ENCODE measurements around the gene MERTK. TPM values are rescaled to one million over a fixed set of nuclear protein-coding genes. Genes with fewer than 3 reads are reported as not detected.

The MERTK gene
- total RNA-seq, 5 donors from 2014 or later (not counting 1 experiment from before 2014, with no cell fraction given) = 0.12 to 0.73 (median 0.33) TPM

GRCh38 chr2:111975819-111976218 lies 77.4 kb downstream of the MERTK start:
- Mint-ChIP-seq H3K27ac (no peak overlapping the region), H3K4me3 (no peak overlapping the region), H3K36me3 (peaks cover 12% of the 10 kb centered on the region), H3K4me1 (peaks cover 0 to 6% (median 2%) of the 10 kb centered on the region in 3 donors), H3K27me3 (peaks cover 4 to 8% of the 10 kb centered on the region in 2 donors), H3K9me3 (peaks cover 7 to 21% (median 10%) of the 10 kb centered on the region in 3 donors)
- H3K4me1 ChIP-seq (ENCODE audit: control insufficient read depth in 1 of 2, extremely low read depth in 1 of 2, insufficient read depth in 2 of 2, low read length in 2 of 2) = no peaks in the 10 kb centered on the region
- no peak overlapping the region for H3K27ac ChIP-seq (ENCODE audit: low read length)
- DNase-seq (no peak), ATAC-seq (replicated peaks in 1 of 4) (no peak)
- peaks cover 0 to 15% of the 10 kb centered on the region in 2 experiments for H3K27me3 ChIP-seq (replicated peaks in 1 of 2; ENCODE audit: control insufficient read depth in 2 of 2, extremely low read depth in 1 of 2, insufficient read depth in 2 of 2, low read length in 1 of 2)
- ChIA-PET POLR2A (no interaction called here), CTCF (no interaction called here)
- H3K9me3 ChIP-seq = no peaks in the 10 kb centered on the region
- no peaks in the 10 kb centered on the region for H3K36me3 ChIP-seq (ENCODE audit: control insufficient read depth in 2 of 2, extremely low read depth in 1 of 2, insufficient read depth in 1 of 2, low read length in 1 of 2)
- no peak overlapping the region for H3K4me3 ChIP-seq (ENCODE audit: control insufficient read depth in 1 of 2, extremely low read depth in 1 of 2, low read length in 1 of 2)
- 94% methylated on average over 3 of the region's 6 CpGs for WGBS (ENCODE audit: insufficient coverage)

DNA sequence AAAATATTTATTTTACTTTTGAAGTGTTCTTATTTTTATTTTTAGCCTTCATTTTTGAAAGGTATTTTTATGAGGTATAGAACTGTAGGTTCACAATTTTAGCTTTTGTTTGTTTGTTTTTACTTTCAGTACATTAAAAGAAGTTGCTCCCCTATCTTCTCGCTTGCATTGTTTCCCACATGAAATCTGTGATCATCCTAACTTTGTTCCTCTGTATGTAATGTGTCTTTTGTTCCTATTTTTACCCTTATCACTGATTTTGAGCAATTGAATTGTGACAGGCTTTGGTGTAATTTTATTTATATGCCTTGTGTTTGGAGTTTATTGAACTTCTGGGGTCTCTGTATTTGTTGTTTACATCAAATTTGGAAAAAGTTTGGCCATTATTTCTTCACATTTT lies 78.8 kb downstream of the MERTK start:
- H3K36me3 Mint-ChIP-seq = peaks cover 12% of the 10 kb centered on the region
- H3K4me1 Mint-ChIP-seq = peaks cover under 1 to 4% (median 2%) of the 10 kb centered on the region in 3 donors
- ATAC-seq (replicated peaks in 1 of 4) = no peak
- no peak overlapping the region for H3K27ac Mint-ChIP-seq
- CTCF ChIA-PET = interaction anchor here in 1 of 2 donors (0.5 kb wide), 1 partner anchor 1223 kb away, joined by 3 read pairs; no protein-coding TSS in a partner anchor
- H3K4me3 Mint-ChIP-seq = no peak overlapping the region
- peaks cover 4 to 8% of the 10 kb centered on the region in 2 donors for H3K27me3 Mint-ChIP-seq
- Histone ChIP-seq H3K27me3 (replicated peaks in 1 of 2; ENCODE audit: control insufficient read depth in 2 of 2, extremely low read depth in 1 of 2, insufficient read depth in 2 of 2, low read length in 1 of 2) (peaks cover 0 to 10% of the 10 kb centered on the region in 2 experiments), H3K27ac (ENCODE audit: low read length) (no peak overlapping the region), H3K9me3 (no peaks in the 10 kb centered on the region), H3K4me3 (ENCODE audit: control insufficient read depth in 1 of 2, extremely low read depth in 1 of 2, low read length in 1 of 2) (no peak overlapping the region), H3K36me3 (ENCODE audit: control insufficient read depth in 2 of 2, extremely low read depth in 1 of 2, insufficient read depth in 1 of 2, low read length in 1 of 2) (no peaks in the 10 kb centered on the region), H3K4me1 (ENCODE audit: control insufficient read depth in 1 of 2, extremely low read depth in 1 of 2, insufficient read depth in 2 of 2, low read length in 2 of 2) (no peaks in the 10 kb centered on the region)
- no CpG with 5 or more reads among the region's 1 CpG for WGBS (ENCODE audit: insufficient coverage)
- DNase-seq = no peak
- POLR2A ChIA-PET = no interaction called here
- peaks cover 7 to 21% (median 10%) of the 10 kb centered on the region in 3 donors for H3K9me3 Mint-ChIP-seq

DNA sequence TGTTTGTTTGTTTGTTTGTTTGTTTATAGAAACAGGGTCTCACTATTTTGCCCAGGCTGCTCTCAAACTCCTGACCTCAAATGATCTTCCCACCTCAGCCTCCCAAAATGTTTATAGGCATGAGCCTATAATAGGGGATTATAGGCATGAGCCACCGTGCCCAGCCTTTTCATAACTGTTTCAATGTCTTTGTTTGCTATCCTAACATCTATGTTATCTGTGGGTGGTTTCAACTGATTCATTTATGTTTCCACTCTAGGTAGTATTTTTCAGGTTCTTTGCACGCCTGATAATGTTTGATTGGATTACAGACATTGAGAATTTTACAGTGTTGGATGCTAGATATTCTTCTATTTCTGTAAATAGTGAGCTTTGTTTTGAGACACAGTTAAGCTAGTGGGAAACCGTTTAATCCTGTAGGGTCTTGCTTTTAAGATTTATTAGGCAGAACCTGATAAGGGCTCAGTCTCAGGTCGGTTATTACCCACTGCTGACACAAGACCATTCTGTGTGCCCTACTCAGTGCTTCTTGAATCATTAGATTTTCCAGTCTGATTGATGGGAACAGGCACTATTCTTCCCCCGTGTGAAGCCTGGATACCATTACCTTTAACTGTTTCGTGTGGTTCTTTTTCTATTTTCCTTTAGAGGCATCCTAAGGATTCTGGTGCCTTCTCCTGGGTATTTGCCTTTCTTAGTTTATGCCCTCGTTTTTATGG lies 80.2 kb downstream of the MERTK start:
- DNase-seq = no peak
- H3K36me3 Mint-ChIP-seq = peaks cover 12% of the 10 kb centered on the region
- Histone ChIP-seq H3K27ac (ENCODE audit: low read length) (no peak overlapping the region), H3K27me3 (replicated peaks in 1 of 2; ENCODE audit: control insufficient read depth in 2 of 2, extremely low read depth in 1 of 2, insufficient read depth in 2 of 2, low read length in 1 of 2) (peaks cover 0 to 9% of the 10 kb centered on the region in 2 experiments), H3K36me3 (ENCODE audit: control insufficient read depth in 2 of 2, extremely low read depth in 1 of 2, insufficient read depth in 1 of 2, low read length in 1 of 2) (no peaks in the 10 kb centered on the region), H3K4me1 (ENCODE audit: control insufficient read depth in 1 of 2, extremely low read depth in 1 of 2, insufficient read depth in 2 of 2, low read length in 2 of 2) (no peaks in the 10 kb centered on the region), H3K4me3 (ENCODE audit: control insufficient read depth in 1 of 2, extremely low read depth in 1 of 2, low read length in 1 of 2) (no peak overlapping the region), H3K9me3 (no peaks in the 10 kb centered on the region)
- ATAC-seq (replicated peaks in 1 of 4) = no peak
- peaks cover under 1 to 5% of the 10 kb centered on the region in 2 donors for H3K27me3 Mint-ChIP-seq
- H3K27ac Mint-ChIP-seq = no peak overlapping the region
- peaks cover 7 to 21% (median 10%) of the 10 kb centered on the region in 3 donors for H3K9me3 Mint-ChIP-seq
- ChIA-PET POLR2A (no interaction called here), CTCF (no interaction called here)
- peaks cover 0 to 10% (median 2%) of the 10 kb centered on the region in 3 donors for H3K4me1 Mint-ChIP-seq
- no peak overlapping the region for H3K4me3 Mint-ChIP-seq
- WGBS (ENCODE audit: insufficient coverage) = 93% methylated on average over 3 of the region's 7 CpGs

DNA sequence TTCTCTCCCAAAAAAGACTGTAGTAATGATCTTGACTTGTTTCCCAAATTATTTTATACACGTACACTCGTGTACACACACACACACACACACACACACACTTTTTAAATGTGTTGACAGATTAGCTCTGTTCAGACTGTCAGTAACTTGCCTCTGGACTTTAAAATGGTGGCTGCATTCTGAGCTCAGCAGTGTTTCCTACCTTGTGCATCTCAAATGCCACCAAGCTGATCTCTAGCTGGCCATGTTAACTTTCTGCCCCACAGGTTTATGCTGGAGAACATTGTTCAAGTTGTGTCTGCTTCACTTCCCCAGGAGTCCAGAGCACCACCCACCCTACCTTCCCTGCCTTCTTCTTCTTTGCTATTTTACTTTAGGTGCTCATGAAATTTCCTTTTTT lies 83.3 kb downstream of the MERTK start:
- H3K27me3 Mint-ChIP-seq = peaks cover 0 to 5% of the 10 kb centered on the region in 2 donors
- H3K4me1 Mint-ChIP-seq = peaks cover 0 to 10% (median 2%) of the 10 kb centered on the region in 3 donors
- no peak overlapping the region for H3K4me3 Mint-ChIP-seq
- Histone ChIP-seq H3K27ac (ENCODE audit: low read length) (no peak overlapping the region), H3K4me1 (ENCODE audit: control insufficient read depth in 1 of 2, extremely low read depth in 1 of 2, insufficient read depth in 2 of 2, low read length in 2 of 2) (no peaks in the 10 kb centered on the region), H3K27me3 (replicated peaks in 1 of 2; ENCODE audit: control insufficient read depth in 2 of 2, extremely low read depth in 1 of 2, insufficient read depth in 2 of 2, low read length in 1 of 2) (peaks cover 0 to 7% of the 10 kb centered on the region in 2 experiments), H3K36me3 (ENCODE audit: control insufficient read depth in 2 of 2, extremely low read depth in 1 of 2, insufficient read depth in 1 of 2, low read length in 1 of 2) (no peaks in the 10 kb centered on the region), H3K9me3 (no peaks in the 10 kb centered on the region), H3K4me3 (ENCODE audit: control insufficient read depth in 1 of 2, extremely low read depth in 1 of 2, low read length in 1 of 2) (no peak overlapping the region)
- CTCF ChIA-PET = no interaction called here
- WGBS (ENCODE audit: insufficient coverage) = 100% methylated on average over 2 of the region's 2 CpGs
- POLR2A ChIA-PET = no interaction called here
- DNase-seq (no peak), ATAC-seq (replicated peaks in 1 of 4) (no peak)
- peaks cover 12% of the 10 kb centered on the region for H3K36me3 Mint-ChIP-seq
- peaks cover 7 to 17% (median 8%) of the 10 kb centered on the region in 3 donors for H3K9me3 Mint-ChIP-seq
- no peak overlapping the region for H3K27ac Mint-ChIP-seq

- H3K27me3 ChIP-seq (replicated peaks in 1 of 2; ENCODE audit: control insufficient read depth in 2 of 2, extremely low read depth in 1 of 2, insufficient read depth in 2 of 2, low read length in 1 of 2) = peaks cover 0 to 7% of the 10 kb centered on the region in 2 experiments
- 38% methylated on average over 3 of the region's 5 CpGs for WGBS (ENCODE audit: insufficient coverage)
- peaks cover 0 to 10% (median 2%) of the 10 kb centered on the region in 3 donors for H3K4me1 Mint-ChIP-seq
- no peak overlapping the region for H3K27ac Mint-ChIP-seq
- peaks cover 1% of the 10 kb centered on the region for H3K36me3 Mint-ChIP-seq
- no peaks in the 10 kb centered on the region for H3K4me1 ChIP-seq (ENCODE audit: control insufficient read depth in 1 of 2, extremely low read depth in 1 of 2, insufficient read depth in 2 of 2, low read length in 2 of 2)
- no peak overlapping the region for H3K27ac ChIP-seq (ENCODE audit: low read length)
- H3K36me3 ChIP-seq (ENCODE audit: control insufficient read depth in 2 of 2, extremely low read depth in 1 of 2, insufficient read depth in 1 of 2, low read length in 1 of 2) = no peaks in the 10 kb centered on the region
- H3K4me3 ChIP-seq (ENCODE audit: control insufficient read depth in 1 of 2, extremely low read depth in 1 of 2, low read length in 1 of 2) = no peak overlapping the region
- DNase-seq (no peak), ATAC-seq (replicated peaks in 1 of 4) (no peak)
- POLR2A ChIA-PET = no interaction called here
- H3K9me3 Mint-ChIP-seq = peaks cover 0 to 5% (median under 1%) of the 10 kb centered on the region in 3 donors
- H3K27me3 Mint-ChIP-seq = peaks cover 0 to 5% of the 10 kb centered on the region in 2 donors
- H3K4me3 Mint-ChIP-seq = no peak overlapping the region
- CTCF ChIA-PET = no interaction called here
- H3K9me3 ChIP-seq = no peaks in the 10 kb centered on the region
These were observed 84.4 kb downstream of the MERTK start for GRCh38 chr2:111982822-111983221.

GRCh38 chr2:111983478-111984212 lies 85.2 kb downstream of the MERTK start:
- Mint-ChIP-seq H3K36me3 (no peaks in the 10 kb centered on the region), H3K4me3 (no peak overlapping the region), H3K9me3 (no peaks in the 10 kb centered on the region), H3K27ac (no peak overlapping the region), H3K4me1 (peaks cover 0 to 10% (median 2%) of the 10 kb centered on the region in 3 donors), H3K27me3 (peaks cover 0 to 5% of the 10 kb centered on the region in 2 donors)
- ChIA-PET POLR2A (no interaction called here), CTCF (no interaction called here)
- Histone ChIP-seq H3K27ac (ENCODE audit: low read length) (no peak overlapping the region), H3K9me3 (no peaks in the 10 kb centered on the region), H3K27me3 (replicated peaks in 1 of 2; ENCODE audit: control insufficient read depth in 2 of 2, extremely low read depth in 1 of 2, insufficient read depth in 2 of 2, low read length in 1 of 2) (peaks cover 0 to 7% of the 10 kb centered on the region in 2 experiments), H3K4me1 (ENCODE audit: control insufficient read depth in 1 of 2, extremely low read depth in 1 of 2, insufficient read depth in 2 of 2, low read length in 2 of 2) (no peaks in the 10 kb centered on the region), H3K36me3 (ENCODE audit: control insufficient read depth in 2 of 2, extremely low read depth in 1 of 2, insufficient read depth in 1 of 2, low read length in 1 of 2) (no peaks in the 10 kb centered on the region), H3K4me3 (ENCODE audit: control insufficient read depth in 1 of 2, extremely low read depth in 1 of 2, low read length in 1 of 2) (no peak overlapping the region)
- no peak for DNase-seq
- ATAC-seq (replicated peaks in 1 of 4) = no peak
- WGBS (ENCODE audit: insufficient coverage) = 65% methylated on average over 7 of the region's 8 CpGs
